Sigmoid colon (tissue), 7 donors: Measurements from ENCODE around the gene PIK3CD. TPM values are rescaled to one million over a fixed set of nuclear protein-coding genes. Genes with fewer than 3 reads are reported as not detected.
"Not testable (repeated sequence)": the region's sequence is repeated elsewhere in the genome, so short reads cannot be mapped to it uniquely, and the experiment has no call there.

Experiments
- DNase-seq: peaks from one replicate; pipeline ENCODE4 v3.0.0-alpha.2; 2019
- H3K27ac ChIP-seq, 4 donors: fragments of 200-600 bp; sonication (generic); one replicate each; pipeline ENCODE4 v1.5.1; 2016 to 2019; ENCODE audit warnings: mild to moderate bottlenecking in 1 of 4
- H3K27me3 ChIP-seq, 3 donors: fragments of 200-600 bp; sonication (generic); one replicate each; pipeline ENCODE4 v1.5.1; 2019; ENCODE audit warnings: mild to moderate bottlenecking in 1 of 3
- H3K36me3 ChIP-seq, 4 donors: fragments of 200-600 bp; sonication (generic); one replicate each; pipeline ENCODE4 v1.5.1; 2016 to 2019
- H3K4me1 ChIP-seq, 4 donors: fragments of 200-600 bp; sonication (generic); one replicate each; pipeline ENCODE4 v1.5.1; 2017 to 2019
- H3K4me3 ChIP-seq, 4 donors: fragments of 200-600 bp; sonication (generic); one replicate each; pipeline ENCODE4 v1.5.1; 2017 to 2019; ENCODE audit warnings: mild to moderate bottlenecking in 2 of 4, moderate library complexity in 1 of 4
- H3K9me3 ChIP-seq, 4 donors: fragments of 200-600 bp in 3 of 4; sonication (generic) in 3 of 4; one replicate each; pipeline versions ENCODE4 v1.5.1 to v1.6.1; 2013 to 2019
- CTCF ChIP-seq, 4 experiments: fragments of 450-650 bp in 3 of 4; fragments of 200-600 bp in 1 of 4; IDR thresholded peaks; one replicate each; pipeline ENCODE4 v1.5.1; 2016 to 2019; ENCODE audit warnings: antibody characterized with exemption in 4 of 4, mild to moderate bottlenecking in 3 of 4, moderate library complexity in 2 of 4
- EP300 ChIP-seq, 4 donors: sonication (generic); formaldehyde crosslinking; IDR thresholded peaks; one replicate each; pipeline ENCODE4 v1.6.1; 2017; ENCODE audit warnings: antibody characterized with exemption in 4 of 4
- POLR2A ChIP-seq, 2 donors: fragments of 450-650 bp; IDR thresholded peaks; one replicate each; pipeline ENCODE4 v1.6.1; 2016; ENCODE audit warnings: antibody characterized with exemption in 2 of 2, mild to moderate bottlenecking in 2 of 2, moderate library complexity in 2 of 2
- POLR2AphosphoS5 ChIP-seq, 4 donors: sonication (generic); formaldehyde crosslinking; IDR thresholded peaks; one replicate each; pipeline ENCODE4 v1.6.1; 2017; ENCODE audit warnings: antibody characterized with exemption in 4 of 4
- WGBS, 2 donors: extraction: QIAGEN DNeasy Blood & Tissue Kit; methylation state at CpG; one replicate each; pipeline ENCODE4 v1.1.7; 2013; 5-methylcytosine and 5-hydroxymethylcytosine counted together
- intact Hi-C: fragments of 100-400 bp; cut with DNase I; formaldehyde crosslinking; loops from one replicate; pipeline ENCODE4 v1.15.1; 2023
- polyA plus RNA-seq, 3 donors: library from polyadenylated mRNA; stranded (reverse); fragments of 200-250 nt; gene quantifications; one replicate each; pipeline ENCODE4 v1.2.3, GENCODE V29; 2013
- total RNA-seq, 4 donors: library from RNA; depleted of rRNA; stranded (reverse); fragments of >200 nt; gene quantifications; one replicate each; pipeline ENCODE4 v1.1.0, GENCODE V29; 2016
- donor health status: healthy with polysubstance abuse.
- donor health status: Bipolar disorder and iron deficiency.
- donor health status: healthy.

Gene PIK3CD
- total and polyA plus RNA-seq, 7 donors, result 1.2 to 23.1 (median 8.7) TPM

GRCh38 chr1:9706178-9706577 is 54.6 kb downstream of the PIK3CD start:
- TF ChIP-seq EP300 (IDR thresholded peaks at IDR 0.05) (no peak), POLR2A (IDR thresholded peaks at IDR 0.05) (no peak), POLR2AphosphoS5 (IDR thresholded peaks at IDR 0.05) (no peak), CTCF (IDR thresholded peaks at IDR 0.05) (no peak)
- Histone ChIP-seq H3K4me1 (no peaks in the 10 kb centered on the region), H3K9me3 (no peaks in the 10 kb centered on the region), H3K27me3 (no peaks in the 10 kb centered on the region), H3K4me3 (no peak overlapping the region), H3K36me3 (peaks cover 0 to 7% (median 0%) of the 10 kb centered on the region in 4 donors), H3K27ac (no peak overlapping the region)
- 90 to 91% methylated on average over 4 of the region's 4 CpGs for WGBS, 2 donors
- intact Hi-C loops, result no loop called here
- DNase-seq, result no peak

GRCh38 chr1:9710037-9710436 is 58.5 kb downstream of the PIK3CD start:
- peaks cover 0 to 25% (median 1%) of the 10 kb centered on the region in 4 donors for H3K36me3 ChIP-seq
- H3K27me3 ChIP-seq, result no peaks in the 10 kb centered on the region
- 91 to 96% methylated on average over 8 of the region's 8 CpGs for WGBS, 2 donors
- DNase-seq, result no peak
- intact Hi-C loops, result no loop called here
- no peak overlapping the region for H3K4me3 ChIP-seq
- no peak overlapping the region for H3K27ac ChIP-seq
- H3K9me3 ChIP-seq, result no peaks in the 10 kb centered on the region
- TF ChIP-seq EP300 (IDR thresholded peaks at IDR 0.05) (no peak), POLR2A (IDR thresholded peaks at IDR 0.05) (no peak), CTCF (IDR thresholded peaks at IDR 0.05) (no peak), POLR2AphosphoS5 (IDR thresholded peaks at IDR 0.05) (no peak)
- no peaks in the 10 kb centered on the region for H3K4me1 ChIP-seq

- TF ChIP-seq POLR2AphosphoS5 (IDR thresholded peaks at IDR 0.05) (no peak), EP300 (IDR thresholded peaks at IDR 0.05) (no peak), CTCF (IDR thresholded peaks at IDR 0.05) (no peak), POLR2A (IDR thresholded peaks at IDR 0.05) (no peak)
- no peaks in the 10 kb centered on the region for H3K27me3 ChIP-seq
- WGBS, 2 donors, result 88% methylated on average over 9 of the region's 9 CpGs
- DNase-seq, result no peak
- H3K36me3 ChIP-seq, result peaks cover 0 to 38% (median 5%) of the 10 kb centered on the region in 4 donors
- H3K4me1 ChIP-seq, result no peaks in the 10 kb centered on the region
- intact Hi-C loops, result no loop called here
- H3K27ac ChIP-seq, result no peak overlapping the region
- H3K4me3 ChIP-seq, result no peak overlapping the region
- no peaks in the 10 kb centered on the region for H3K9me3 ChIP-seq
These were observed 60.0 kb downstream of the PIK3CD start for GRCh38 chr1:9711466-9712020.

- DNase-seq, H3K4me1 ChIP-seq, intact Hi-C loops, H3K27me3 ChIP-seq, H3K9me3 ChIP-seq, H3K4me3 ChIP-seq, H3K27ac ChIP-seq: not testable (repeated sequence)
- peaks cover 0 to 45% (median 5%) of the 10 kb centered on the region in 4 donors for H3K36me3 ChIP-seq
- WGBS, 2 donors, result 93 to 94% methylated on average over 7 of the region's 7 CpGs
These were observed 61.2 kb downstream of the PIK3CD start for GRCh38 chr1:9712767-9713166.

- TF ChIP-seq EP300 (IDR thresholded peaks at IDR 0.05) (no peak), CTCF (IDR thresholded peaks at IDR 0.05) (no peak), POLR2A (IDR thresholded peaks at IDR 0.05) (no peak), POLR2AphosphoS5 (IDR thresholded peaks at IDR 0.05) (no peak)
- Histone ChIP-seq H3K4me1 (peaks cover 0 to 12% (median 9%) of the 10 kb centered on the region in 4 donors), H3K4me3 (no peak overlapping the region), H3K9me3 (no peaks in the 10 kb centered on the region), H3K27me3 (no peaks in the 10 kb centered on the region), H3K36me3 (peaks cover 0 to 45% (median 5%) of the 10 kb centered on the region in 4 donors), H3K27ac (no peak overlapping the region)
- 56 to 62% methylated on average over 6 of the region's 6 CpGs for WGBS, 2 donors
- DNase-seq, result no peak
- intact Hi-C loops, result no loop called here
These were observed 62.8 kb downstream of the PIK3CD start for GRCh38 chr1:9714257-9714718.
